Fibroblast of lung (primary cell): ENCODE measurements around the gene KLRF2. TPM values are rescaled to one million over a fixed set of nuclear protein-coding genes. Genes with fewer than 3 reads are reported as not detected.

Experiments used
- DNase-seq, 2 donors: peaks; one replicate each; pipeline versions ENCODE4 v3.0.0 to v3.0.0-alpha.2; 2010; ENCODE audit warnings: low read depth in 2 of 2
- H2AFZ ChIP-seq: 2 replicates; pipeline ENCODE4 v1.5.1; 2012; ENCODE audit warnings: low read length, control low read depth, inconsistent platforms
- H3K27ac ChIP-seq: 2 replicates; pipeline ENCODE4 v1.5.1; 2011; ENCODE audit warnings: low read length, control low read depth; ENCODE audit not compliant: insufficient read depth
- H3K27me3 ChIP-seq: 2 replicates; pipeline ENCODE4 v1.5.1; 2011; ENCODE audit warnings: mild to moderate bottlenecking, low read length; ENCODE audit not compliant: control insufficient read depth, insufficient read depth
- H3K36me3 ChIP-seq: 2 replicates; pipeline ENCODE4 v1.5.1; 2011; ENCODE audit warnings: low read length; ENCODE audit not compliant: control insufficient read depth, insufficient read depth
- H3K4me1 ChIP-seq: 2 replicates; pipeline ENCODE4 v1.5.1; 2011; ENCODE audit warnings: low read length; ENCODE audit not compliant: control insufficient read depth, insufficient read depth; ENCODE audit errors: extremely low read depth
- H3K4me2 ChIP-seq: 2 replicates; pipeline ENCODE4 v1.5.1; 2011; ENCODE audit warnings: low read length, control low read depth; ENCODE audit not compliant: insufficient read depth; ENCODE audit errors: extremely low read depth
- H3K4me3 ChIP-seq, 4 experiments: fragments of 200-600 bp in 1 of 4; sonication (generic) in 1 of 4; replicated peaks in 1 of 4; 2 replicates each; pipeline ENCODE4 v1.5.1; 2011 to 2016; ENCODE audit warnings: low read length in 4 of 4, low read depth in 3 of 4, mild to moderate bottlenecking in 3 of 4, control low read depth in 2 of 4, inconsistent platforms in 1 of 4, mixed read lengths in 1 of 4; ENCODE audit not compliant: insufficient read depth in 1 of 4; ENCODE audit errors: control extremely low read depth in 1 of 4
- H3K79me2 ChIP-seq: 2 replicates; pipeline ENCODE4 v1.5.1; 2012; ENCODE audit warnings: mild to moderate bottlenecking, low read length, inconsistent platforms; ENCODE audit not compliant: control insufficient read depth, insufficient read depth
- H3K9ac ChIP-seq: 2 replicates; pipeline ENCODE4 v1.5.1; 2011; ENCODE audit warnings: mild to moderate bottlenecking, low read length, control low read depth; ENCODE audit not compliant: insufficient read depth
- H3K9me3 ChIP-seq: 2 replicates; pipeline ENCODE4 v1.5.1; 2012; ENCODE audit warnings: low read depth, low read length; ENCODE audit not compliant: control insufficient read depth, insufficient read depth
- H4K20me1 ChIP-seq: 2 replicates; pipeline ENCODE4 v1.5.1; 2011; ENCODE audit warnings: low read length; ENCODE audit not compliant: control insufficient read depth, insufficient read depth; ENCODE audit errors: extremely low read depth
- CTCF ChIP-seq, 2 donors: IDR thresholded peaks in 1 of 2; conservative IDR thresholded peaks in 1 of 2; 1 replicate in 1 of 2; 2 replicates in 1 of 2; pipeline ENCODE4 v1.5.1; 2011 to 2012; ENCODE audit warnings: low read length in 2 of 2, control low read depth in 1 of 2, inconsistent platforms in 1 of 2, low read depth in 1 of 2, mild to moderate bottlenecking in 1 of 2
- EZH2 ChIP-seq: IDR thresholded peaks from 2 replicates; pipeline ENCODE4 v1.5.1; 2012; ENCODE audit warnings: low read length, control low read depth, mild to moderate bottlenecking; ENCODE audit errors: missing control alignments
- polyA plus RNA-seq, 2 donors: library from polyadenylated mRNA; depleted of rRNA in 1 of 2; stranded (reverse) in 1 of 2; unstranded in 1 of 2; fragments of >200 nt; gene quantifications; 2 replicates each; pipeline ENCODE4 v1.2.1, GENCODE V29; 2011 to 2012; ENCODE audit warnings: missing spikeins in 1 of 2
- total RNA-seq: library from RNA; depleted of rRNA; stranded (reverse); fragments of >200 nt; gene quantifications from 2 replicates; pipeline ENCODE4 v1.2.1, GENCODE V29; 2014

Gene KLRF2
- total and polyA plus RNA-seq, 2 donors (not counting 1 experiment from before 2014, with no cell fraction given), result not detected

- Histone ChIP-seq H3K27ac (no peak overlapping the region), H3K4me1 (no peaks in the 10 kb centered on the region), H4K20me1 (no peaks in the 10 kb centered on the region), H3K4me3 (no peak overlapping the region), H3K4me2 (no peak overlapping the region), H2AFZ (no peak overlapping the region), H3K9me3 (no peaks in the 10 kb centered on the region), H3K36me3 (no peaks in the 10 kb centered on the region), H3K79me2 (no peaks in the 10 kb centered on the region), H3K9ac (no peak overlapping the region), H3K27me3 (no peaks in the 10 kb centered on the region)
- DNase-seq, result no peak
- TF ChIP-seq CTCF (conservative IDR thresholded peaks at IDR 0.05 in 1 of 2, IDR thresholded peaks at IDR 0.05 in 1 of 2; ENCODE audit: low read depth in 1 of 2, low read length in 2 of 2), result no peak
- TF ChIP-seq EZH2, result no peak
These were observed 32.4 kb upstream of the KLRF2 start for GRCh38 chr12:9848899-9849298.

GRCh38 chr12:9851050-9851449, 30.2 kb upstream of the KLRF2 start:
- Histone ChIP-seq H3K27ac (no peak overlapping the region), H3K9ac (no peak overlapping the region), H3K4me1 (no peaks in the 10 kb centered on the region), H3K36me3 (no peaks in the 10 kb centered on the region), H3K4me3 (no peak overlapping the region), H2AFZ (no peak overlapping the region), H3K9me3 (no peaks in the 10 kb centered on the region), H4K20me1 (no peaks in the 10 kb centered on the region), H3K27me3 (no peaks in the 10 kb centered on the region), H3K4me2 (no peak overlapping the region), H3K79me2 (no peaks in the 10 kb centered on the region)
- no peak for DNase-seq
- TF ChIP-seq EZH2, result no peak
- no peak for TF ChIP-seq CTCF (conservative IDR thresholded peaks at IDR 0.05 in 1 of 2, IDR thresholded peaks at IDR 0.05 in 1 of 2; ENCODE audit: low read depth in 1 of 2, low read length in 2 of 2)

GRCh38 chr12:9851927-9852326, 29.4 kb upstream of the KLRF2 start:
- Histone ChIP-seq H3K4me2 (no peak overlapping the region), H3K4me1 (no peaks in the 10 kb centered on the region), H3K4me3 (no peak overlapping the region), H3K27me3 (no peaks in the 10 kb centered on the region), H3K27ac (no peak overlapping the region), H3K9me3 (no peaks in the 10 kb centered on the region), H3K9ac (no peak overlapping the region), H2AFZ (no peak overlapping the region), H3K36me3 (no peaks in the 10 kb centered on the region), H3K79me2 (no peaks in the 10 kb centered on the region), H4K20me1 (no peaks in the 10 kb centered on the region)
- TF ChIP-seq EZH2 (no peak), CTCF (conservative IDR thresholded peaks at IDR 0.05 in 1 of 2, IDR thresholded peaks at IDR 0.05 in 1 of 2; ENCODE audit: low read depth in 1 of 2, low read length in 2 of 2) (no peak)
- no peak for DNase-seq
